PC-3 (cell line): Measurements from ENCODE around the gene GULP1. TPM values are rescaled to one million over a fixed set of nuclear protein-coding genes. Genes with fewer than 3 reads are reported as not detected.

Source experiments
- ATAC-seq: fragments of 200-7000 bp; cut with Tn5 transposase; 2 replicates; pipeline ENCODE4 v1.9.1; 2020; ENCODE audit warnings: mild to moderate bottlenecking, moderate library complexity
- BruUV-seq: library from RNA; stranded (reverse); fragments of 400-500 nt; replicated peaks from 2 replicates; lab custom pipeline; 2021; lab: Mats Ljungman, UMichigan
- CTCF ChIA-PET: fragments of 300-600 bp; sonication (Branson Sonifier 250); formaldehyde crosslinking; loops from one replicate; lab custom pipeline; 2022; ENCODE audit warnings: antibody characterized with exemption; lab: Charles Lee
- POLR2A ChIA-PET: fragments of 300-600 bp; sonication (Branson Sonifier 250); formaldehyde crosslinking; loops from one replicate; lab custom pipeline; 2022; ENCODE audit warnings: antibody characterized with exemption; ENCODE audit not compliant: unreplicated experiment; lab: Charles Lee
- DNase-seq: peaks from one replicate; pipeline ENCODE4 v3.0.0-alpha.2; 2015
- H2AFZ ChIP-seq: fragments of 300-600 bp; sonication (generic); 2 replicates; pipeline ENCODE4 v1.6.0; 2016; ENCODE audit warnings: antibody characterized with exemption, low read length
- H3F3A ChIP-seq: fragments of 300-600 bp; sonication (generic); one replicate; pipeline ENCODE4 v1.6.0; 2017; ENCODE audit warnings: antibody characterized with exemption, low read length, control low read depth, mild to moderate bottlenecking; ENCODE audit not compliant: unreplicated experiment
- H3K27ac ChIP-seq: fragments of 300-600 bp; sonication (generic); 2 replicates; pipeline ENCODE4 v1.5.1; 2016; ENCODE audit warnings: mild to moderate bottlenecking, low read length
- H3K27me3 ChIP-seq: fragments of 300-600 bp; sonication (generic); 2 replicates; pipeline ENCODE4 v1.6.1; 2016; ENCODE audit warnings: low read length, mixed read lengths
- H3K36me3 ChIP-seq: fragments of 300-600 bp; sonication (generic); 2 replicates; pipeline ENCODE4 v1.6.1; 2016; ENCODE audit warnings: low read depth, mixed run types, low read length, mixed read lengths
- H3K4me1 ChIP-seq: fragments of 300-600 bp; sonication (generic); 2 replicates; pipeline ENCODE4 v1.5.1; 2016; ENCODE audit warnings: low read length; ENCODE audit not compliant: insufficient read depth
- H3K4me2 ChIP-seq: fragments of 300-600 bp; sonication (generic); 2 replicates; pipeline ENCODE4 v1.6.0; 2016; ENCODE audit warnings: low read length
- H3K4me3 ChIP-seq: fragments of 300-600 bp; sonication (generic); 2 replicates; pipeline ENCODE4 v1.5.1; 2016; ENCODE audit warnings: mild to moderate bottlenecking, low read length, mixed read lengths
- H3K79me2 ChIP-seq: fragments of 300-600 bp; sonication (generic); 2 replicates; pipeline ENCODE4 v1.6.1; 2017; ENCODE audit warnings: low read length, mixed read lengths
- H3K9ac ChIP-seq: fragments of 300-600 bp; sonication (generic); 2 replicates; pipeline ENCODE4 v1.6.0; 2016; ENCODE audit warnings: mild to moderate bottlenecking, low read length
- H3K9me2 ChIP-seq: fragments of 300-600 bp; sonication (generic); replicated peaks from 2 replicates; pipeline ENCODE4 v1.6.1; 2016; ENCODE audit warnings: mixed run types, low read length, mixed read lengths
- H3K9me3 ChIP-seq: fragments of 300-600 bp; sonication (generic); 2 replicates; pipeline ENCODE4 v1.6.1; 2016; ENCODE audit warnings: low read length, mixed read lengths
- H4K20me1 ChIP-seq: fragments of 300-600 bp; sonication (generic); 2 replicates; pipeline ENCODE4 v1.6.1; 2016; ENCODE audit warnings: low read length, mixed read lengths
- CTCF ChIP-seq: fragments of 300-600 bp; sonication (generic); conservative IDR thresholded peaks from 2 replicates; pipeline ENCODE4 v1.5.1; 2017; ENCODE audit warnings: antibody characterized with exemption, low read depth, mild to moderate bottlenecking, low read length
- EZH2 ChIP-seq: fragments of 300-600 bp; sonication (generic); IDR thresholded peaks from one replicate; pipeline ENCODE4 v1.6.1; 2017; ENCODE audit warnings: antibody characterized with exemption, mild to moderate bottlenecking, low read length; ENCODE audit not compliant: unreplicated experiment
- EZH2phosphoT487 ChIP-seq: fragments of 300-600 bp; sonication (generic); IDR thresholded peaks from 2 replicates; pipeline ENCODE4 v1.6.1; 2018; ENCODE audit warnings: mild to moderate bottlenecking, antibody characterized with exemption, low read length, borderline replicate concordance
- intact Hi-C: fragments of 100-400 bp; cut with micrococcal nuclease; formaldehyde crosslinking; loops from 2 replicates; pipeline ENCODE4 v1.9.0; 2023
- total RNA-seq: library from RNA; depleted of rRNA; stranded (reverse); fragments of >200 nt; gene quantifications from 2 replicates; pipeline ENCODE4 v1.2.3, GENCODE V29; 2014

GULP1 gene
- total RNA-seq, 1 experiment from 2014 or later: 25.5 TPM

GRCh38 chr2:188435115-188435514 lies 143.4 kb downstream of the GULP1 start:
- Histone ChIP-seq H3K4me3 (no peak overlapping the region), H3K9me3 (no peaks in the 10 kb centered on the region), H3K9me2 (no peaks in the 10 kb centered on the region), H3K4me2 (no peak overlapping the region), H4K20me1 (no peaks in the 10 kb centered on the region), H3K27me3 (no peaks in the 10 kb centered on the region), H3K79me2 (no peaks in the 10 kb centered on the region), H2AFZ (no peak overlapping the region), H3F3A (no peaks in the 10 kb centered on the region), H3K27ac (no peak overlapping the region), H3K9ac (no peak overlapping the region), H3K4me1 (no peaks in the 10 kb centered on the region), H3K36me3 (no peaks in the 10 kb centered on the region)
- no TSS peak for BruUV-seq
- CTCF ChIA-PET: no interaction called here
- intact Hi-C loops: no loop called here
- POLR2A ChIA-PET: interaction anchor here (0.6 kb wide), 1 partner anchor 156 kb away, joined by 4 read pairs; no protein-coding TSS in a partner anchor
- TF ChIP-seq CTCF (no peak), EZH2 (no peak), EZH2phosphoT487 (no peak)
- DNase-seq (no peak), ATAC-seq (no peak)

- no peaks in the 10 kb centered on the region for H3K36me3 ChIP-seq
- no peak overlapping the region for H3K9ac ChIP-seq
- no peak overlapping the region for H3K4me2 ChIP-seq
- no peaks in the 10 kb centered on the region for H3K9me3 ChIP-seq
- intact Hi-C loops: no loop called here
- H3K9me2 ChIP-seq: no peaks in the 10 kb centered on the region
- POLR2A ChIA-PET: no interaction called here
- no peaks in the 10 kb centered on the region for H3F3A ChIP-seq
- H3K79me2 ChIP-seq: no peaks in the 10 kb centered on the region
- no peak for ATAC-seq
- H3K27me3 ChIP-seq: no peaks in the 10 kb centered on the region
- no TSS peak for BruUV-seq
- H3K27ac ChIP-seq: no peak overlapping the region
- H3K4me3 ChIP-seq: no peak overlapping the region
- DNase-seq: no peak
- CTCF ChIA-PET: no interaction called here
- H4K20me1 ChIP-seq: no peaks in the 10 kb centered on the region
- no peak for TF ChIP-seq EZH2phosphoT487
- TF ChIP-seq CTCF: no peak
- TF ChIP-seq EZH2: no peak
- H2AFZ ChIP-seq: no peak overlapping the region
- no peaks in the 10 kb centered on the region for H3K4me1 ChIP-seq
Measured at GRCh38 chr2:188437537-188437936, 145.9 kb downstream of the GULP1 start.

- POLR2A ChIA-PET: no interaction called here
- no peak for ATAC-seq
Measured at GRCh38 chr2:188439986-188440385, 148.3 kb downstream of the GULP1 start.

More at GRCh38 chr2:188439986-188440385, 148.3 kb downstream of the GULP1 start:
- H2AFZ ChIP-seq: no peak overlapping the region
- no peak overlapping the region for H3K27ac ChIP-seq
- DNase-seq: no peak
- CTCF ChIA-PET: no interaction called here
- intact Hi-C loops: no loop called here
- BruUV-seq: no TSS peak
- H3K9ac ChIP-seq: no peak overlapping the region
- H3K79me2 ChIP-seq: no peaks in the 10 kb centered on the region
- TF ChIP-seq CTCF (no peak), EZH2phosphoT487 (no peak), EZH2 (no peak)
- H3K4me3 ChIP-seq: no peak overlapping the region
- no peaks in the 10 kb centered on the region for H3K27me3 ChIP-seq
- H3K4me1 ChIP-seq: no peaks in the 10 kb centered on the region
- H3F3A ChIP-seq: no peaks in the 10 kb centered on the region
- H3K9me2 ChIP-seq: no peaks in the 10 kb centered on the region
- H3K36me3 ChIP-seq: no peaks in the 10 kb centered on the region
- no peaks in the 10 kb centered on the region for H4K20me1 ChIP-seq
- H3K9me3 ChIP-seq: no peaks in the 10 kb centered on the region
- H3K4me2 ChIP-seq: no peak overlapping the region
